ENCODE results near the gene WDR90. TPM values are rescaled to one million over a fixed set of nuclear protein-coding genes. Genes with fewer than 3 reads are reported as not detected.
A peak's percentile ranks its signal among the peaks of the same experiment; 100 is the strongest.

WDR90 gene
- total and polyA plus RNA-seq, 2 of the 13 experiments (the other 11 are each of a cell fraction or from before 2014, with no cell fraction given) = 14.9 to 28.9 TPM

- TF ChIP-seq SNAI1 (CRISPR knock-in tag; IDR thresholded peaks at IDR 0.05; ENCODE audit: borderline replicate concordance) = no peak
- TF ChIP-seq, protein P1, sequence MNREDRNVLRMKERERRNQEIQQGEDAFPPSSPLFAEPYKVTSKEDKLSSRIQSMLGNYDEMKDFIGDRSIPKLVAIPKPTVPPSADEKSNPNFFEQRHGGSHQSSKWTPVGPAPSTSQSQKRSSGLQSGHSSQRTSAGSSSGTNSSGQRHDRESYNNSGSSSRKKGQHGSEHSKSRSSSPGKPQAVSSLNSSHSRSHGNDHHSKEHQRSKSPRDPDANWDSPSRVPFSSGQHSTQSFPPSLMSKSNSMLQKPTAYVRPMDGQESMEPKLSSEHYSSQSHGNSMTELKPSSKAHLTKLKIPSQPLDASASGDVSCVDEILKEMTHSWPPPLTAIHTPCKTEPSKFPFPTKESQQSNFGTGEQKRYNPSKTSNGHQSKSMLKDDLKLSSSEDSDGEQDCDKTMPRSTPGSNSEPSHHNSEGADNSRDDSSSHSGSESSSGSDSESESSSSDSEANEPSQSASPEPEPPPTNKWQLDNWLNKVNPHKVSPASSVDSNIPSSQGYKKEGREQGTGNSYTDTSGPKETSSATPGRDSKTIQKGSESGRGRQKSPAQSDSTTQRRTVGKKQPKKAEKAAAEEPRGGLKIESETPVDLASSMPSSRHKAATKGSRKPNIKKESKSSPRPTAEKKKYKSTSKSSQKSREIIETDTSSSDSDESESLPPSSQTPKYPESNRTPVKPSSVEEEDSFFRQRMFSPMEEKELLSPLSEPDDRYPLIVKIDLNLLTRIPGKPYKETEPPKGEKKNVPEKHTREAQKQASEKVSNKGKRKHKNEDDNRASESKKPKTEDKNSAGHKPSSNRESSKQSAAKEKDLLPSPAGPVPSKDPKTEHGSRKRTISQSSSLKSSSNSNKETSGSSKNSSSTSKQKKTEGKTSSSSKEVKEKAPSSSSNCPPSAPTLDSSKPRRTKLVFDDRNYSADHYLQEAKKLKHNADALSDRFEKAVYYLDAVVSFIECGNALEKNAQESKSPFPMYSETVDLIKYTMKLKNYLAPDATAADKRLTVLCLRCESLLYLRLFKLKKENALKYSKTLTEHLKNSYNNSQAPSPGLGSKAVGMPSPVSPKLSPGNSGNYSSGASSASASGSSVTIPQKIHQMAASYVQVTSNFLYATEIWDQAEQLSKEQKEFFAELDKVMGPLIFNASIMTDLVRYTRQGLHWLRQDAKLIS (CRISPR knock-in tag; IDR thresholded peaks at IDR 0.05) = no peak
- TF ChIP-seq YY1 (IDR thresholded peaks at IDR 0.05; ENCODE audit: insufficient read depth, insufficient replicate concordance, low read depth, low read length) = peak; percentile 20
- TF ChIP-seq SOX5 (CRISPR knock-in tag; IDR thresholded peaks at IDR 0.05; ENCODE audit: borderline replicate concordance) = no peak
- no peak for TF ChIP-seq ZFY (CRISPR knock-in tag; IDR thresholded peaks at IDR 0.05)
- TF ChIP-seq ZBTB25 (CRISPR knock-in tag; IDR thresholded peaks at IDR 0.05) = no peak
- TF ChIP-seq SOX6 (IDR thresholded peaks at IDR 0.05) = no peak
- TF ChIP-seq SOX6 (CRISPR knock-in tag; IDR thresholded peaks at IDR 0.05) = 0 out of 2 replicates have a peak, but pooled peaks have one; percentile 28
- no peak for TF ChIP-seq SIN3A (IDR thresholded peaks at IDR 0.05; ENCODE audit: borderline replicate concordance, low read depth, low read length)
- no peak for TF ChIP-seq ZNF12 (CRISPR knock-in tag; IDR thresholded peaks at IDR 0.05)
- TF ChIP-seq, protein P2, sequence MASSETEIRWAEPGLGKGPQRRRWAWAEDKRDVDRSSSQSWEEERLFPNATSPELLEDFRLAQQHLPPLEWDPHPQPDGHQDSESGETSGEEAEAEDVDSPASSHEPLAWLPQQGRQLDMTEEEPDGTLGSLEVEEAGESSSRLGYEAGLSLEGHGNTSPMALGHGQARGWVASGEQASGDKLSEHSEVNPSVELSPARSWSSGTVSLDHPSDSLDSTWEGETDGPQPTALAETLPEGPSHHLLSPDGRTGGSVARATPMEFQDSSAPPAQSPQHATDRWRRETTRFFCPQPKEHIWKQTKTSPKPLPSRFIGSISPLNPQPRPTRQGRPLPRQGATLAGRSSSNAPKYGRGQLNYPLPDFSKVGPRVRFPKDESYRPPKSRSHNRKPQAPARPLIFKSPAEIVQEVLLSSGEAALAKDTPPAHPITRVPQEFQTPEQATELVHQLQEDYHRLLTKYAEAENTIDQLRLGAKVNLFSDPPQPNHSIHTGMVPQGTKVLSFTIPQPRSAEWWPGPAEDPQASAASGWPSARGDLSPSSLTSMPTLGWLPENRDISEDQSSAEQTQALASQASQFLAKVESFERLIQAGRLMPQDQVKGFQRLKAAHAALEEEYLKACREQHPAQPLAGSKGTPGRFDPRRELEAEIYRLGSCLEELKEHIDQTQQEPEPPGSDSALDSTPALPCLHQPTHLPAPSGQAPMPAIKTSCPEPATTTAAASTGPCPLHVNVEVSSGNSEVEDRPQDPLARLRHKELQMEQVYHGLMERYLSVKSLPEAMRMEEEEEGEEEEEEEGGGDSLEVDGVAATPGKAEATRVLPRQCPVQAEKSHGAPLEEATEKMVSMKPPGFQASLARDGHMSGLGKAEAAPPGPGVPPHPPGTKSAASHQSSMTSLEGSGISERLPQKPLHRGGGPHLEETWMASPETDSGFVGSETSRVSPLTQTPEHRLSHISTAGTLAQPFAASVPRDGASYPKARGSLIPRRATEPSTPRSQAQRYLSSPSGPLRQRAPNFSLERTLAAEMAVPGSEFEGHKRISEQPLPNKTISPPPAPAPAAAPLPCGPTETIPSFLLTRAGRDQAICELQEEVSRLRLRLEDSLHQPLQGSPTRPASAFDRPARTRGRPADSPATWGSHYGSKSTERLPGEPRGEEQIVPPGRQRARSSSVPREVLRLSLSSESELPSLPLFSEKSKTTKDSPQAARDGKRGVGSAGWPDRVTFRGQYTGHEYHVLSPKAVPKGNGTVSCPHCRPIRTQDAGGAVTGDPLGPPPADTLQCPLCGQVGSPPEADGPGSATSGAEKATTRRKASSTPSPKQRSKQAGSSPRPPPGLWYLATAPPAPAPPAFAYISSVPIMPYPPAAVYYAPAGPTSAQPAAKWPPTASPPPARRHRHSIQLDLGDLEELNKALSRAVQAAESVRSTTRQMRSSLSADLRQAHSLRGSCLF (CRISPR knock-in tag; IDR thresholded peaks at IDR 0.05; ENCODE audit: borderline replicate concordance) = no peak
- TF ChIP-seq, protein P3, sequence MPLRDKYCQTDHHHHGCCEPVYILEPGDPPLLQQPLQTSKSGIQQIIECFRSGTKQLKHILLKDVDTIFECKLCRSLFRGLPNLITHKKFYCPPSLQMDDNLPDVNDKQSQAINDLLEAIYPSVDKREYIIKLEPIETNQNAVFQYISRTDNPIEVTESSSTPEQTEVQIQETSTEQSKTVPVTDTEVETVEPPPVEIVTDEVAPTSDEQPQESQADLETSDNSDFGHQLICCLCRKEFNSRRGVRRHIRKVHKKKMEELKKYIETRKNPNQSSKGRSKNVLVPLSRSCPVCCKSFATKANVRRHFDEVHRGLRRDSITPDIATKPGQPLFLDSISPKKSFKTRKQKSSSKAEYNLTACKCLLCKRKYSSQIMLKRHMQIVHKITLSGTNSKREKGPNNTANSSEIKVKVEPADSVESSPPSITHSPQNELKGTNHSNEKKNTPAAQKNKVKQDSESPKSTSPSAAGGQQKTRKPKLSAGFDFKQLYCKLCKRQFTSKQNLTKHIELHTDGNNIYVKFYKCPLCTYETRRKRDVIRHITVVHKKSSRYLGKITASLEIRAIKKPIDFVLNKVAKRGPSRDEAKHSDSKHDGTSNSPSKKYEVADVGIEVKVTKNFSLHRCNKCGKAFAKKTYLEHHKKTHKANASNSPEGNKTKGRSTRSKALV (CRISPR knock-in tag; IDR thresholded peaks at IDR 0.05) = 0 out of 2 replicates have a peak, but pooled peaks have one; percentile 31
- TF ChIP-seq, protein P4, sequence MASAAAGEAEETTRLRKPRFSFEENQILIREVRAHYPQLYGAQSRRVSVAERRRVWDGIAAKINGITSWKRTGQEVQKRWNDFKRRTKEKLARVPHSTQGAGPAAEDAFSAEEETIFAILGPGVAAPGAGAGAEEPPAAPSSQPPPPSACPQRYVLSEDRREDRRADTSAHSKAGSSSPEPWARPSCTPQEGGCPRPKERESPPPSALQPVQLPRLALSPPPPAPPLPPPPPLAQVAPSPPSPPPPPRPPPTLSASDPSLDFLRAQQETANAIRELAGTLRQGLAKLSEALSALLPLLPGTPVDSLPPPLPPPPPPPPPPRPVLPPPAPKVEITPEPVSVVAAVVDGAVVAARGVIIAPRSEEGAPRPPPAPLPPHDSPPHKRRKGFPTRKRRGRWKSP (CRISPR knock-in tag; IDR thresholded peaks at IDR 0.05) = no peak
- no peak for TF ChIP-seq FOXK1 (CRISPR knock-in tag; IDR thresholded peaks at IDR 0.05; ENCODE audit: borderline replicate concordance, low read depth)
- peak; percentile 91 for TF ChIP-seq ZNF460 (CRISPR knock-in tag; IDR thresholded peaks at IDR 0.05; ENCODE audit: borderline replicate concordance)
- peak; percentile 32; the same call in 1 of the 2 replicates for TF ChIP-seq NCOA2 (CRISPR knock-in tag; IDR thresholded peaks at IDR 0.05)
Observed at GRCh38 chr16:654034-654433, 4.9 kb downstream of the WDR90 start (continued).
